Smooth muscle cell (in vitro differentiated cells): ENCODE data around the gene DGKG. TPM values are rescaled to one million over a fixed set of nuclear protein-coding genes. Genes with fewer than 3 reads are reported as not detected.

Experiments used
- DNase-seq: peaks from one replicate; lab custom pipeline; 2025; ENCODE audit not compliant: unreplicated experiment; lab: John Stamatoyannopoulos, UW
- H2AFZ ChIP-seq: fragments of 200-600 bp; sonication (generic); 2 replicates; pipeline ENCODE4 v1.6.0; 2016; ENCODE audit warnings: antibody characterized with exemption, low read depth, mild to moderate bottlenecking
- H3F3A ChIP-seq: fragments of 200-600 bp; sonication (generic); 2 replicates; pipeline ENCODE4 v1.6.0; 2017; ENCODE audit warnings: antibody characterized with exemption, low read depth
- H3K27ac ChIP-seq: fragments of 200-600 bp; sonication (generic); 2 replicates; pipeline ENCODE4 v1.5.1; 2016; ENCODE audit warnings: low read depth, mild to moderate bottlenecking
- H3K27me3 ChIP-seq: fragments of 200-600 bp; sonication (generic); 2 replicates; pipeline ENCODE4 v1.6.1; 2016; ENCODE audit warnings: low read depth, mild to moderate bottlenecking
- H3K36me3 ChIP-seq: fragments of 200-600 bp; sonication (generic); 2 replicates; pipeline ENCODE4 v1.5.1; 2016; ENCODE audit warnings: low read depth
- H3K4me1 ChIP-seq: fragments of 200-600 bp; sonication (generic); 2 replicates; pipeline ENCODE4 v1.5.1; 2016; ENCODE audit warnings: low read depth
- H3K4me2 ChIP-seq: fragments of 200-600 bp; sonication (generic); 2 replicates; pipeline ENCODE4 v1.6.0; 2016; ENCODE audit warnings: mild to moderate bottlenecking
- H3K4me3 ChIP-seq: fragments of 200-600 bp; sonication (generic); 2 replicates; pipeline ENCODE4 v1.5.1; 2016; ENCODE audit warnings: mild to moderate bottlenecking
- H3K79me2 ChIP-seq: fragments of 200-600 bp; sonication (generic); 2 replicates; pipeline ENCODE4 v1.6.0; 2016; ENCODE audit warnings: low read depth, mild to moderate bottlenecking
- H3K9ac ChIP-seq: fragments of 200-600 bp; sonication (generic); 2 replicates; pipeline ENCODE4 v1.6.0; 2016; ENCODE audit warnings: low read depth
- H3K9me3 ChIP-seq: fragments of 200-600 bp; sonication (generic); replicated peaks from 2 replicates; pipeline ENCODE4 v1.5.1; 2016; ENCODE audit warnings: low read depth
- H4K20me1 ChIP-seq: fragments of 200-600 bp; sonication (generic); 2 replicates; pipeline ENCODE4 v1.6.0; 2016; ENCODE audit warnings: low read depth
- WGBS: methylation state at CpG from one replicate; pipeline ENCODE4 v1.1.7; 2016; ENCODE audit warnings: low lambda C conversion rate; 5-methylcytosine and 5-hydroxymethylcytosine counted together
- polyA plus RNA-seq: library from polyadenylated mRNA; unstranded; fragments of >200 nt; fragmentation: Nextera tagmentation; extraction: Ambion mirVana; gene quantifications from 2 replicates; pipeline ENCODE4 v1.2.1, GENCODE V29; 2016
- total RNA-seq: library from RNA; depleted of rRNA; stranded (reverse); fragments of >200 nt; gene quantifications from 2 replicates; pipeline ENCODE4 v1.2.3, GENCODE V29; 2014
- TF ChIP-seq, protein P1 (sequence below): fragments of 200-600 bp; sonication (generic); IDR thresholded peaks from 2 replicates; pipeline ENCODE4 v1.5.1; 2017; ENCODE audit warnings: borderline replicate concordance, mild to moderate bottlenecking, antibody characterized with exemption; ENCODE audit not compliant: insufficient read depth, poor library complexity, severe bottlenecking

The DGKG gene
- total and polyA plus RNA-seq, 2 experiments from 2014 or later: 0.64 TPM; not detected in 1

DNA sequence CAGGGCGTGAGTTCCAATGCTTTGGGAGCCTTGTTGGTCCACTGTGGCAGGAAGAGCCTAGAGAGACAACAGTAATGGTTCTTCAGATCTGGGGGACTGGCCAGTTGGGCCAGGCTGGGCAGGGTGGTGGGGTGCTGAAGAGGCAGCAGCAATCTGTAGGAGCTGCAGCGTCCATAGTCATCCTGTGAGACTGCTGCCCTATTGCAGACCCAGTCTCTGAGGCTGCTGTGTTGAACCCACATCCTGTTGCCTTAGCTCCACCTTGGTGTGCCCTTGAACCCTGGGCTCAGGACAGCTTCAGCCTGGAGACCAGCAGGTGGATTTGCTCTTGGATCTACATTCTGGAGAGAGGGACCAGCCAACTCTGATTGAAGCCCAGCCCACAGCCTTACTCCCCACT lies 229.5 kb downstream of the DGKG start:
- DNase-seq: no peak
- H3K27ac ChIP-seq: no peak overlapping the region
- no peak overlapping the region for H3K4me2 ChIP-seq
- H3K9me3 ChIP-seq: no peaks in the 10 kb centered on the region
- no peak overlapping the region for H2AFZ ChIP-seq
- H3K4me3 ChIP-seq: no peak overlapping the region
- 93% methylated on average over 2 of the region's 2 CpGs for WGBS
- no peaks in the 10 kb centered on the region for H3K4me1 ChIP-seq
- H3K27me3 ChIP-seq: no peaks in the 10 kb centered on the region
- no peaks in the 10 kb centered on the region for H3K79me2 ChIP-seq
- no peak overlapping the region for H3K9ac ChIP-seq
- TF ChIP-seq, protein P1, sequence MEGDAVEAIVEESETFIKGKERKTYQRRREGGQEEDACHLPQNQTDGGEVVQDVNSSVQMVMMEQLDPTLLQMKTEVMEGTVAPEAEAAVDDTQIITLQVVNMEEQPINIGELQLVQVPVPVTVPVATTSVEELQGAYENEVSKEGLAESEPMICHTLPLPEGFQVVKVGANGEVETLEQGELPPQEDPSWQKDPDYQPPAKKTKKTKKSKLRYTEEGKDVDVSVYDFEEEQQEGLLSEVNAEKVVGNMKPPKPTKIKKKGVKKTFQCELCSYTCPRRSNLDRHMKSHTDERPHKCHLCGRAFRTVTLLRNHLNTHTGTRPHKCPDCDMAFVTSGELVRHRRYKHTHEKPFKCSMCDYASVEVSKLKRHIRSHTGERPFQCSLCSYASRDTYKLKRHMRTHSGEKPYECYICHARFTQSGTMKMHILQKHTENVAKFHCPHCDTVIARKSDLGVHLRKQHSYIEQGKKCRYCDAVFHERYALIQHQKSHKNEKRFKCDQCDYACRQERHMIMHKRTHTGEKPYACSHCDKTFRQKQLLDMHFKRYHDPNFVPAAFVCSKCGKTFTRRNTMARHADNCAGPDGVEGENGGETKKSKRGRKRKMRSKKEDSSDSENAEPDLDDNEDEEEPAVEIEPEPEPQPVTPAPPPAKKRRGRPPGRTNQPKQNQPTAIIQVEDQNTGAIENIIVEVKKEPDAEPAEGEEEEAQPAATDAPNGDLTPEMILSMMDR: no peak
- no peaks in the 10 kb centered on the region for H4K20me1 ChIP-seq
- H3K36me3 ChIP-seq: no peaks in the 10 kb centered on the region
- no peaks in the 10 kb centered on the region for H3F3A ChIP-seq

- no peak overlapping the region for H3K27ac ChIP-seq
- no peaks in the 10 kb centered on the region for H3K4me1 ChIP-seq
- no peak overlapping the region for H2AFZ ChIP-seq
- H3K36me3 ChIP-seq: no peaks in the 10 kb centered on the region
- no peaks in the 10 kb centered on the region for H3K27me3 ChIP-seq
- no peak overlapping the region for H3K9ac ChIP-seq
- H3K4me2 ChIP-seq: no peak overlapping the region
- H4K20me1 ChIP-seq: no peaks in the 10 kb centered on the region
- H3K4me3 ChIP-seq: no peak overlapping the region
- no peaks in the 10 kb centered on the region for H3F3A ChIP-seq
- 87% methylated on average over 4 of the region's 4 CpGs for WGBS
- H3K79me2 ChIP-seq: no peaks in the 10 kb centered on the region
- no peaks in the 10 kb centered on the region for H3K9me3 ChIP-seq
- no peak for DNase-seq
- TF ChIP-seq, protein P1: no peak
These were observed 232.8 kb downstream of the DGKG start for GRCh38 chr3:186129206-186129605.

DNA sequence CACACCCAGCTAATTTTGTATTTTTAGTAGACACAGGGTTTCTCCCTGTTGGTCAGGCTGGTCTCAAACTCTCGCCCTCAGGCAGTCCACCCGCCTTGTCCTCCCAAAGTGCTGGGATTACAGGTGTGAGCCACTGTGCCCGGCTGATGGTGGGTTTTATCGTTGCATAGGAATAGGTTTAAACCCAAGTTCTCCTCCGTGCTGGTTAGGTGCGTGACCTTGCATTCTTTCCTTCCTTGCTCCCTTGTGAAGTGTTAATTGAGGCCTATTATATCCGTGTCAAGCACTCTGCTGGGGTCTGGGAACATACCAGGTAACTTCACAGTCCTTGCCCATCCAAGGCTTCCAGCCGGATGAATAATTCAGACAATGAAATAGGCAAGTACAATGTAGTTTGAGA lies 233.9 kb downstream of the DGKG start:
- DNase-seq: no peak
- WGBS: 55% methylated on average over 8 of the region's 8 CpGs

GRCh38 chr3:186127463-186127862 lies 234.6 kb downstream of the DGKG start:
- H3K79me2 ChIP-seq: no peaks in the 10 kb centered on the region
- WGBS: 83% methylated on average over 7 of the region's 7 CpGs
- no peaks in the 10 kb centered on the region for H3K36me3 ChIP-seq
- TF ChIP-seq, protein P1: no peak
- no peaks in the 10 kb centered on the region for H3K9me3 ChIP-seq
- H3K4me3 ChIP-seq: no peak overlapping the region
- no peak overlapping the region for H2AFZ ChIP-seq
- H3K27ac ChIP-seq: no peak overlapping the region
- H3K4me2 ChIP-seq: no peak overlapping the region
- DNase-seq: no peak
- H4K20me1 ChIP-seq: no peaks in the 10 kb centered on the region
- H3K4me1 ChIP-seq: no peaks in the 10 kb centered on the region
- H3F3A ChIP-seq: no peaks in the 10 kb centered on the region
- H3K9ac ChIP-seq: no peak overlapping the region
- no peaks in the 10 kb centered on the region for H3K27me3 ChIP-seq

More for the DNA sequence above, 233.9 kb downstream of the DGKG start:
- Histone ChIP-seq H2AFZ (no peak overlapping the region), H3K4me1 (no peaks in the 10 kb centered on the region), H3K27me3 (no peaks in the 10 kb centered on the region), H3K79me2 (no peaks in the 10 kb centered on the region), H3K36me3 (no peaks in the 10 kb centered on the region), H3K9me3 (no peaks in the 10 kb centered on the region), H3K4me3 (no peak overlapping the region), H3F3A (no peaks in the 10 kb centered on the region), H3K4me2 (no peak overlapping the region), H3K9ac (no peak overlapping the region), H3K27ac (no peak overlapping the region), H4K20me1 (no peaks in the 10 kb centered on the region)
- TF ChIP-seq, protein P1: no peak
